Prostate gland (tissue), 2 donors: ENCODE data around the gene CPED1. TPM values are rescaled to one million over a fixed set of nuclear protein-coding genes. Genes with fewer than 3 reads are reported as not detected.

Experiments used
- DNase-seq: peaks from one replicate; pipeline ENCODE4 v3.0.0-alpha.2; 2019; ENCODE audit warnings: low spot score
- H3K27ac ChIP-seq, 2 donors: fragments of 200-600 bp; sonication (generic); 2 replicates each; pipeline ENCODE4 v1.5.1; 2017 to 2019
- H3K27me3 ChIP-seq: fragments of 200-600 bp; sonication (generic); replicated peaks from 2 replicates; pipeline ENCODE4 v1.5.1; 2019; ENCODE audit not compliant: insufficient read depth
- H3K36me3 ChIP-seq, 2 donors: fragments of 200-600 bp; sonication (generic); 1 replicate in 1 of 2; 2 replicates in 1 of 2; pipeline versions ENCODE4 v1.5.1 to v1.8.1; 2017 to 2019
- H3K4me1 ChIP-seq: fragments of 200-600 bp; sonication (generic); replicated peaks from 2 replicates; pipeline ENCODE4 v1.5.1; 2019
- H3K4me3 ChIP-seq, 2 donors: fragments of 200-600 bp; sonication (generic); 2 replicates each; pipeline ENCODE4 v1.5.1; 2017 to 2019
- H3K9me3 ChIP-seq: fragments of 200-600 bp; sonication (generic); 2 replicates; pipeline ENCODE4 v1.5.1; 2017
- CTCF ChIP-seq, 4 experiments: fragments of 200-600 bp in 2 of 4; fragments of 450-650 bp in 2 of 4; sonication (generic) in 2 of 4; IDR thresholded peaks; 1 replicate in 3 of 4; 2 replicates in 1 of 4; pipeline ENCODE4 v1.5.1; 2016 to 2019; ENCODE audit warnings: antibody characterized with exemption in 4 of 4, mild to moderate bottlenecking in 2 of 4, moderate library complexity in 2 of 4
- POLR2A ChIP-seq: fragments of 450-650 bp; IDR thresholded peaks from one replicate; pipeline ENCODE4 v1.6.1; 2016; ENCODE audit warnings: antibody characterized with exemption, mild to moderate bottlenecking
- POLR2AphosphoS5 ChIP-seq: sonication (generic); formaldehyde crosslinking; IDR thresholded peaks from one replicate; pipeline ENCODE4 v1.6.1; 2017; ENCODE audit warnings: antibody characterized with exemption
- WGBS: methylation state at CpG from one replicate; pipeline ENCODE4 v1.1.5; 2018; 5-methylcytosine and 5-hydroxymethylcytosine counted together
- intact Hi-C: fragments of 100-400 bp; cut with DNase I; formaldehyde crosslinking; loops from one replicate; pipeline ENCODE4 v1.14.2; 2022
- total RNA-seq, 2 donors: library from RNA; depleted of rRNA; stranded (reverse); fragments of >200 nt; gene quantifications; one replicate each; pipeline ENCODE4 v1.1.0, GENCODE V29; 2016

CPED1 gene
- total RNA-seq, 2 donors from 2014 or later, result 10.7 to 23.3 TPM

- H3K9me3 ChIP-seq, result no peaks in the 10 kb centered on the region
- TF ChIP-seq POLR2AphosphoS5, result no peak
- TF ChIP-seq CTCF (IDR thresholded peaks at IDR 0.05), result no peak
- no peak for DNase-seq
- peaks cover 11% of the 10 kb centered on the region for H3K27me3 ChIP-seq
- no peaks in the 10 kb centered on the region for H3K36me3 ChIP-seq
- intact Hi-C loops, result no loop called here
- no peak overlapping the region for H3K4me3 ChIP-seq
- no peaks in the 10 kb centered on the region for H3K4me1 ChIP-seq
- WGBS, result 85% methylated on average over 4 of the region's 4 CpGs
- no peak overlapping the region for H3K27ac ChIP-seq
Observed at GRCh38 chr7:121331048-121331447, 342.5 kb downstream of the CPED1 start.

- TF ChIP-seq POLR2A (no peak), POLR2AphosphoS5 (no peak), CTCF (IDR thresholded peaks at IDR 0.05) (no peak)
- Histone ChIP-seq H3K9me3 (no peaks in the 10 kb centered on the region), H3K36me3 (no peaks in the 10 kb centered on the region), H3K4me1 (no peaks in the 10 kb centered on the region), H3K27ac (no peak overlapping the region), H3K27me3 (peaks cover 11% of the 10 kb centered on the region), H3K4me3 (no peak overlapping the region)
- no peak for DNase-seq
- 82% methylated on average over 5 of the region's 5 CpGs for WGBS
- intact Hi-C loops, result no loop called here
Observed at GRCh38 chr7:121331574-121331973, 343.1 kb downstream of the CPED1 start.

- WGBS, result 95% methylated on average over 4 of the region's 4 CpGs
- no peak for DNase-seq
- Histone ChIP-seq H3K27me3 (peaks cover 3% of the 10 kb centered on the region), H3K9me3 (no peaks in the 10 kb centered on the region), H3K4me1 (no peaks in the 10 kb centered on the region), H3K4me3 (no peak overlapping the region), H3K27ac (no peak overlapping the region), H3K36me3 (no peaks in the 10 kb centered on the region)
- intact Hi-C loops, result no loop called here
- TF ChIP-seq POLR2A (no peak), POLR2AphosphoS5 (no peak), CTCF (IDR thresholded peaks at IDR 0.05) (no peak)
Observed at GRCh38 chr7:121334376-121334775, 345.9 kb downstream of the CPED1 start.

DNA sequence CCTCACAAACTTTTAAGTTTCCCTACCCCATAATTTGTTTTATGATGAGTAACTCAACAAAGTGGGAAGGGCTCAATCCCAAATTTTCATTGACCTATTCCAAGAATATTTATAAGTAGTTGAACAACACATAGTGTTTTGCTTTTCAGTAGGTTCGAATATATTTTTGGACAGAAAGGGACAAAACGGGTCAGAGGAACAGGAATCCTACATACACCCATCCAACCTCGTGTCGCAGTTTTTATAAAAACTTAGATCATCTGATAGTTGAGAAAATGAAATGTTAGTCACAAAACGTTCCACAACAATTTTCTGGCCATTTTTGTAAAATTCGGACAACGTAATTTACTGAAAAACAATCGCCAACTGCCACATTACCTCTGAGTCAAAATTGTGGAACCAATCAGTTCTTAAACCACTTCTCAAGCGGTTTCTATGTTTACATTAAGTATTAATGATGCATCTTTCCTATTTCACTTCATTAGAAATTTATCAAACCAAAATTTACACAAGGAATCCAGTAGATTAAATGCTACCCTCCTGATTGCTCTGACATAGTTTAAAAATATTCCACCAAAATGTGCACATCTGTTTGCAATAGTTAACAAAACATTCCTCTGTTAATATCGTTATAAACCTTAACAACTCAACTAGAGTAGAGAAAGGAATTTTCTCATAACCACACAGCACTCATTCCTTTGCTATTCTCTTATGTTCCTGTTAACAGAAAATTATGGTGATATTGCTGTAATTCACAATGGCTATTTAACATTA, 346.6 kb downstream of the CPED1 start:
- Histone ChIP-seq H3K27ac (no peak overlapping the region), H3K4me3 (no peak overlapping the region), H3K4me1 (no peaks in the 10 kb centered on the region), H3K9me3 (no peaks in the 10 kb centered on the region), H3K27me3 (no peaks in the 10 kb centered on the region), H3K36me3 (no peaks in the 10 kb centered on the region)
- no peak for TF ChIP-seq POLR2AphosphoS5
- no peak for TF ChIP-seq POLR2A
- TF ChIP-seq CTCF (IDR thresholded peaks at IDR 0.05), result no peak
- intact Hi-C loops, result no loop called here
- WGBS, result 82% methylated on average over 10 of the region's 10 CpGs
- DNase-seq, result no peak

DNA sequence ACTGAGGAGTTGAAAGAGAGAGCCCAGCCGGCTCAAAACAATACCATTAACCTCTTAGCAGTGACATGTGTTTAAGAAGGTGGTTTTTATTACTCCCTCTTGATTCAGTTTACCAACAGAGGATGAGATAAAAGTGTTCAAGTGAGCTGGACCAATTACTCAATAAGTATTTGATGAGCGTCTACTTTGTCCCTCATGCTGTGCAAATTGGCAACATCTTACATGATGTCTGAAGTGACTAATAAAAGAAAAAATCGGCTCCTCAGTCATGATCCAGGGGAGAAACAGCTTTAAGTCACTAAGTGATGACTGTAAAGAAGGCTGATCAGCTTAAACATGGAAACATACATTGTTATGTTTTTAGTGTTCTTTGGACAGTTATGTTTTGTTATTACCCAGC, 348.1 kb downstream of the CPED1 start:
- Histone ChIP-seq H3K9me3 (no peaks in the 10 kb centered on the region), H3K4me3 (no peak overlapping the region), H3K27ac (no peak overlapping the region), H3K4me1 (no peaks in the 10 kb centered on the region), H3K27me3 (no peaks in the 10 kb centered on the region), H3K36me3 (no peaks in the 10 kb centered on the region)
- no peak for DNase-seq
- intact Hi-C loops, result no loop called here
- no peak for TF ChIP-seq CTCF (IDR thresholded peaks at IDR 0.05)
- TF ChIP-seq POLR2A, result no peak
- no peak for TF ChIP-seq POLR2AphosphoS5
- 74% methylated on average over 3 of the region's 3 CpGs for WGBS
